Endothelial cell of umbilical vein (primary cell): ENCODE results near the gene XYLT1. TPM values are rescaled to one million over a fixed set of nuclear protein-coding genes. Genes with fewer than 3 reads are reported as not detected.

Experiments
- BruUV-seq: library from RNA; stranded (reverse); fragments of 400-500 nt; replicated peaks from 2 replicates; lab custom pipeline; 2021; lab: Mats Ljungman, UMichigan
- CTCF ChIA-PET: fragments of 300-600, 350-600 bp; sonication (Branson Sonifier 250); formaldehyde crosslinking; loops from one replicate; lab custom pipeline; 2021; ENCODE audit warnings: antibody characterized with exemption, inconsistent platforms; lab: Charles Lee
- POLR2A ChIA-PET: fragments of 300-600, 350-600 bp; sonication (Branson Sonifier 250); formaldehyde crosslinking; loops from one replicate; lab custom pipeline; 2021; ENCODE audit warnings: antibody characterized with exemption, inconsistent platforms; lab: Charles Lee
- DNase-seq: peaks from one replicate; pipeline ENCODE4 v3.0.0-alpha.2; 2011; ENCODE audit warnings: low read depth, low spot score
- FAIRE-seq: peaks from 2 replicates; lab custom pipeline; 2011; peaks lifted over from hg19 to GRCh38; lab: Jason Lieb, UNC
- H2AFZ ChIP-seq: 2 replicates; pipeline ENCODE4 v1.6.0; 2012; ENCODE audit warnings: low read depth, low read length, control low read depth, inconsistent platforms
- H3K27ac ChIP-seq: 2 replicates; pipeline ENCODE4 v1.5.1; 2011; ENCODE audit warnings: low read depth, mild to moderate bottlenecking, control low read depth, low read length, moderate library complexity; ENCODE audit not compliant: insufficient read depth
- H3K27me3 ChIP-seq, 2 experiments: 2 replicates each; pipeline versions ENCODE4 v1.6.0 to v1.6.1; 2011; ENCODE audit warnings: low read length in 2 of 2, mixed read lengths in 1 of 2; ENCODE audit not compliant: control insufficient read depth in 2 of 2, insufficient read depth in 2 of 2
- H3K36me3 ChIP-seq, 2 experiments: 2 replicates in 1 of 2; 3 replicates in 1 of 2; pipeline ENCODE4 v1.5.1; 2011; ENCODE audit warnings: low read length in 2 of 2, mild to moderate bottlenecking in 1 of 2, moderate library complexity in 1 of 2; ENCODE audit not compliant: control insufficient read depth in 2 of 2, insufficient read depth in 2 of 2; ENCODE audit errors: extremely low read depth in 1 of 2
- H3K4me1 ChIP-seq: 3 replicates; pipeline ENCODE4 v1.5.1; 2011; ENCODE audit warnings: mild to moderate bottlenecking, low read length; ENCODE audit not compliant: control insufficient read depth, insufficient read depth; ENCODE audit errors: extremely low read depth
- H3K4me2 ChIP-seq: 2 replicates; pipeline ENCODE4 v1.6.1; 2011; ENCODE audit warnings: low read length, control low read depth, mixed read lengths; ENCODE audit not compliant: insufficient read depth
- H3K4me3 ChIP-seq, 3 experiments: fragments of 200-600 bp in 1 of 3; sonication (generic), shearing (Covaris generic) in 1 of 3; replicated peaks in 1 of 3; 2 replicates each; pipeline ENCODE4 v1.5.1; 2011 to 2016; ENCODE audit warnings: control low read depth in 3 of 3, low read length in 3 of 3, mild to moderate bottlenecking in 2 of 3, inconsistent platforms in 1 of 3, low read depth in 1 of 3, moderate library complexity in 1 of 3; ENCODE audit not compliant: insufficient read depth in 1 of 3
- H3K79me2 ChIP-seq: 2 replicates; pipeline ENCODE4 v1.6.0; 2012; ENCODE audit warnings: low read length, inconsistent platforms; ENCODE audit not compliant: control insufficient read depth, insufficient read depth
- H3K9ac ChIP-seq: replicated peaks from 2 replicates; pipeline ENCODE3; 2011; ENCODE audit warnings: low read length, control low read depth; ENCODE audit not compliant: insufficient read depth; ENCODE audit errors: extremely low read depth
- H3K9me1 ChIP-seq: replicated peaks from 3 replicates; pipeline ENCODE4 v1.6.0; 2011; ENCODE audit warnings: mild to moderate bottlenecking, low read length; ENCODE audit not compliant: control insufficient read depth, insufficient read depth; ENCODE audit errors: extremely low read depth
- H3K9me3 ChIP-seq: replicated peaks from 2 replicates; pipeline ENCODE4 v1.5.1; 2012; ENCODE audit warnings: low read length, inconsistent platforms; ENCODE audit not compliant: control insufficient read depth, insufficient read depth
- H4K20me1 ChIP-seq: replicated peaks from 2 replicates; pipeline ENCODE3; 2011; ENCODE audit warnings: mild to moderate bottlenecking, low read length; ENCODE audit not compliant: control insufficient read depth, insufficient read depth; ENCODE audit errors: extremely low read depth
- EZH2 ChIP-seq: IDR thresholded peaks from 2 replicates; pipeline ENCODE4 v1.6.1; 2012; ENCODE audit warnings: borderline replicate concordance, low read depth, mild to moderate bottlenecking, moderate library complexity, low read length, inconsistent platforms; ENCODE audit not compliant: severe bottlenecking
- FOS ChIP-seq: IDR thresholded peaks from 2 replicates; pipeline ENCODE4 v1.6.1; 2011; ENCODE audit warnings: mild to moderate bottlenecking, low read length, moderate library complexity, borderline replicate concordance; ENCODE audit not compliant: insufficient read depth
- GATA2 ChIP-seq: IDR thresholded peaks from 2 replicates; pipeline ENCODE4 v1.7.0; 2011; ENCODE audit warnings: low read depth, mild to moderate bottlenecking, moderate library complexity, mixed read lengths, low read length; ENCODE audit not compliant: insufficient read length, insufficient read depth
- POLR2A ChIP-seq: IDR thresholded peaks from 2 replicates; pipeline ENCODE4 v1.6.1; 2012; ENCODE audit warnings: low read depth, mild to moderate bottlenecking, control low read depth, low read length
- dilution Hi-C: fragments of 300-500 bp; cut with MboI; formaldehyde crosslinking; loops from one replicate; pipeline ENCODE4 v1.15.0; 2019; ENCODE audit warnings: low sequenced_read_pairs; ENCODE audit not compliant: extremely low pct_ligation_motif_present
- intact Hi-C: fragments of 100-400 bp; cut with micrococcal nuclease; formaldehyde crosslinking; loops from one replicate; pipeline ENCODE4 v1.10.0; 2022
- polyA plus RNA-seq, 4 experiments: library from polyadenylated mRNA; depleted of rRNA in 3 of 4; stranded (reverse) in 3 of 4; unstranded in 1 of 4; fragments of >200 nt; gene quantifications; 2 replicates each; pipeline versions ENCODE4 v1.2.1 to v1.2.3, GENCODE V29; 2011 to 2012; ENCODE audit warnings: missing spikeins in 1 of 4
- total RNA-seq: library from RNA; stranded (reverse); gene quantifications from 2 replicates; pipeline ENCODE4 v1.2.3, GENCODE V29; 2021
- TF ChIP-seq, protein P1 (sequence below), 2 donors: IDR thresholded peaks; 1 replicate in 1 of 2; 2 replicates in 1 of 2; pipeline ENCODE4 v1.5.1; 2011; ENCODE audit warnings: low read length in 2 of 2, mild to moderate bottlenecking in 2 of 2, moderate library complexity in 2 of 2, control low read depth in 1 of 2, inconsistent platforms in 1 of 2, low read depth in 1 of 2; ENCODE audit not compliant: insufficient read depth in 1 of 2; ENCODE audit errors: extremely low read depth in 1 of 2
- TF ChIP-seq, protein P2 (sequence below): IDR thresholded peaks from 2 replicates; pipeline ENCODE4 v1.6.1; 2011; ENCODE audit not compliant: insufficient read depth, insufficient read length

XYLT1 gene
- total and polyA plus RNA-seq, 2 donors (not counting 3 experiments of a cell fraction or from before 2014, with no cell fraction given): 0.63 to 2.9 TPM

DNA sequence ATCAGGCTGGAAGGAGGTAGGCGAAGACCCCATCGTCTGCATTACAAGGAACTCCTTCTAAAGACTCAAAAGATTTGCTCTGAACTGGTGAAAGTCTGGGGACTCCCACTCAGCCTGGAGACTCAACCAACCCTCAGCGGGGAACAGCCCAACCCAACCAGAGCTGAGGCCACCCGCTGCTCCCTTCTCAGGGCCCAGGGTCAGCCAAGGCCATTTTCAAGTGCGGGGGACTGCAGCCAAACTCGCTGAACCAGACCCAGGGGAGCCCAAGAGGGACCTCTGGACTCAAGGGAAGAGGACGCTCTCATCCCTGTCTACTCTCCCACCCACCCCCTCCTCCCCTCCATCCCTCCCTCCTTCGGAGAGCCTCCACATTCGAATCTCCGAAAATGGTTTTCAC lies 24.1 kb downstream of the XYLT1 start:
- no peak for DNase-seq
- H3K9me3 ChIP-seq: no peaks in the 10 kb centered on the region
- H3K4me1 ChIP-seq: no peaks in the 10 kb centered on the region
- no peak overlapping the region for H3K27ac ChIP-seq
- H3K36me3 ChIP-seq: no peaks in the 10 kb centered on the region
- H2AFZ ChIP-seq: no peak overlapping the region
- TF ChIP-seq, protein P1, sequence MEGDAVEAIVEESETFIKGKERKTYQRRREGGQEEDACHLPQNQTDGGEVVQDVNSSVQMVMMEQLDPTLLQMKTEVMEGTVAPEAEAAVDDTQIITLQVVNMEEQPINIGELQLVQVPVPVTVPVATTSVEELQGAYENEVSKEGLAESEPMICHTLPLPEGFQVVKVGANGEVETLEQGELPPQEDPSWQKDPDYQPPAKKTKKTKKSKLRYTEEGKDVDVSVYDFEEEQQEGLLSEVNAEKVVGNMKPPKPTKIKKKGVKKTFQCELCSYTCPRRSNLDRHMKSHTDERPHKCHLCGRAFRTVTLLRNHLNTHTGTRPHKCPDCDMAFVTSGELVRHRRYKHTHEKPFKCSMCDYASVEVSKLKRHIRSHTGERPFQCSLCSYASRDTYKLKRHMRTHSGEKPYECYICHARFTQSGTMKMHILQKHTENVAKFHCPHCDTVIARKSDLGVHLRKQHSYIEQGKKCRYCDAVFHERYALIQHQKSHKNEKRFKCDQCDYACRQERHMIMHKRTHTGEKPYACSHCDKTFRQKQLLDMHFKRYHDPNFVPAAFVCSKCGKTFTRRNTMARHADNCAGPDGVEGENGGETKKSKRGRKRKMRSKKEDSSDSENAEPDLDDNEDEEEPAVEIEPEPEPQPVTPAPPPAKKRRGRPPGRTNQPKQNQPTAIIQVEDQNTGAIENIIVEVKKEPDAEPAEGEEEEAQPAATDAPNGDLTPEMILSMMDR (IDR thresholded peaks at IDR 0.05; ENCODE audit: extremely low read depth in 1 of 2, insufficient read depth in 1 of 2, low read depth in 1 of 2, low read length in 2 of 2): no peak
- TF ChIP-seq EZH2 (no peak), FOS (no peak), GATA2 (no peak)
- H3K27me3 ChIP-seq: no peaks in the 10 kb centered on the region
- H3K9me1 ChIP-seq: no peaks in the 10 kb centered on the region
- no peak overlapping the region for H3K9ac ChIP-seq
- CTCF ChIA-PET: no interaction called here
- H3K79me2 ChIP-seq: no peaks in the 10 kb centered on the region
- POLR2A ChIA-PET: no interaction called here
- no peak overlapping the region for H3K4me3 ChIP-seq
- no peak for FAIRE-seq
- BruUV-seq: no TSS peak
- dilution Hi-C loops (no loop called here), intact Hi-C loops (no loop called here)
- no peaks in the 10 kb centered on the region for H4K20me1 ChIP-seq
- no peak overlapping the region for H3K4me2 ChIP-seq

DNA sequence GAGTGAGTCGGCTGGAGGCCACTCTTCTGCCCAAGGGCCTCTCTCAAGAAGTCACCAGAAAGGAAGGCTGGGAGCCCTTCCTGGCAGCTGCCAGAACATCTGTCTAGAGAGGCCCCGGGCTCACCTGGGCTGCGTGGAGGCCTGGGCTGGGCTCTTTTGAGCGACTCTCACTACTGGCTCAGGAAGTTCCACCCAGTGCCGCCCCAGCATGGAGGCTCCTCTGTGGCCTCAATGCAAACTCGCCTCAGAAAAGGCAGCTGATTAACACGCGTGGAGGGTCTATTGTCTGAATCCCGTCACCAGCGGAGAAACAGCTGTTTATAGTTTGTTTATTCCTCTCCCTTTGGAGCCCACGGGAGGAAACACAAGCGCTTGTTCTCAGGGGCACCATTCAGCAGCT lies 25.3 kb downstream of the XYLT1 start:
- no peaks in the 10 kb centered on the region for H3K27me3 ChIP-seq
- dilution Hi-C loops (no loop called here), intact Hi-C loops (no loop called here)
- H3K9me1 ChIP-seq: no peaks in the 10 kb centered on the region
- no TSS peak for BruUV-seq
- no peaks in the 10 kb centered on the region for H3K4me1 ChIP-seq
- DNase-seq (no peak), FAIRE-seq (no peak)
- H3K36me3 ChIP-seq: no peaks in the 10 kb centered on the region
- no peaks in the 10 kb centered on the region for H3K9me3 ChIP-seq
- H3K79me2 ChIP-seq: no peaks in the 10 kb centered on the region
- H3K4me2 ChIP-seq: no peak overlapping the region
- ChIA-PET POLR2A (no interaction called here), CTCF (no interaction called here)
- no peak overlapping the region for H3K4me3 ChIP-seq
- no peak overlapping the region for H3K9ac ChIP-seq
- TF ChIP-seq, protein P2, sequence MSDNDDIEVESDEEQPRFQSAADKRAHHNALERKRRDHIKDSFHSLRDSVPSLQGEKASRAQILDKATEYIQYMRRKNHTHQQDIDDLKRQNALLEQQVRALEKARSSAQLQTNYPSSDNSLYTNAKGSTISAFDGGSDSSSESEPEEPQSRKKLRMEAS: no peak
- TF ChIP-seq POLR2A: no peak
- no peaks in the 10 kb centered on the region for H4K20me1 ChIP-seq
- no peak overlapping the region for H2AFZ ChIP-seq
- no peak overlapping the region for H3K27ac ChIP-seq
